ENCODE results near the gene AKAP3. TPM values are rescaled to one million over a fixed set of nuclear protein-coding genes. Genes with fewer than 3 reads are reported as not detected.

The AKAP3 gene
- total RNA-seq = 1.4 and 1.9 TPM in 2 replicates

GRCh38 chr12:4648501-4649357 lies at the start of gene AKAP3, which contains the start of gene NDUFA9:
TSS of gene AKAP3 (minus strand) at chr12:4649051. CDS start at chr12:4638196, 10,855 bp downstream.
TSS of gene NDUFA9 (plus strand) at chr12:4649114. CDS start at chr12:4649127, 13 bp downstream.

Other genes starting within 250 kb of the AKAP3 start
- gene FGF6, start 203.2 kb downstream of the AKAP3 start, total RNA-seq = not detected in 2 replicates
- gene RAD51AP1, start 110.2 kb downstream of the AKAP3 start, total RNA-seq = 1.7 and 5.3 TPM in 2 replicates
- gene DYRK4, start 86.8 kb downstream of the AKAP3 start, total RNA-seq = 24.9 and 37.1 TPM in 2 replicates
- gene NDUFA9, start 63 bp upstream of the AKAP3 start, total RNA-seq = 33.9 and 40.0 TPM in 2 replicates
- gene GALNT8, start 71.3 kb upstream of the AKAP3 start, total RNA-seq = not detected in 2 replicates

Data from tracheal epithelial cell (primary cell).